ENCODE measurements around the gene FAAP100.

GRCh38 chr17:81528384-81528650, 23.8 kb downstream of the FAAP100 start:
- no peak for TF ChIP-seq EP300 (IDR thresholded peaks at IDR 0.05)
- TF ChIP-seq, protein P1, sequence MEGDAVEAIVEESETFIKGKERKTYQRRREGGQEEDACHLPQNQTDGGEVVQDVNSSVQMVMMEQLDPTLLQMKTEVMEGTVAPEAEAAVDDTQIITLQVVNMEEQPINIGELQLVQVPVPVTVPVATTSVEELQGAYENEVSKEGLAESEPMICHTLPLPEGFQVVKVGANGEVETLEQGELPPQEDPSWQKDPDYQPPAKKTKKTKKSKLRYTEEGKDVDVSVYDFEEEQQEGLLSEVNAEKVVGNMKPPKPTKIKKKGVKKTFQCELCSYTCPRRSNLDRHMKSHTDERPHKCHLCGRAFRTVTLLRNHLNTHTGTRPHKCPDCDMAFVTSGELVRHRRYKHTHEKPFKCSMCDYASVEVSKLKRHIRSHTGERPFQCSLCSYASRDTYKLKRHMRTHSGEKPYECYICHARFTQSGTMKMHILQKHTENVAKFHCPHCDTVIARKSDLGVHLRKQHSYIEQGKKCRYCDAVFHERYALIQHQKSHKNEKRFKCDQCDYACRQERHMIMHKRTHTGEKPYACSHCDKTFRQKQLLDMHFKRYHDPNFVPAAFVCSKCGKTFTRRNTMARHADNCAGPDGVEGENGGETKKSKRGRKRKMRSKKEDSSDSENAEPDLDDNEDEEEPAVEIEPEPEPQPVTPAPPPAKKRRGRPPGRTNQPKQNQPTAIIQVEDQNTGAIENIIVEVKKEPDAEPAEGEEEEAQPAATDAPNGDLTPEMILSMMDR (IDR thresholded peaks at IDR 0.05), result no peak
- no peak for TF ChIP-seq POLR2A (IDR thresholded peaks at IDR 0.05)

Data from ovary (tissue), 3 donors.